ENCODE measurements around the gene CLDN16.

Gene CLDN16

GRCh38 chr3:190345878-190346277 is 42.1 kb upstream of the CLDN16 start:
- H3K4me3 ChIP-seq (ENCODE audit: low read depth in 1 of 2, low read length in 1 of 2), result no peak overlapping the region
- TF ChIP-seq, protein P1, sequence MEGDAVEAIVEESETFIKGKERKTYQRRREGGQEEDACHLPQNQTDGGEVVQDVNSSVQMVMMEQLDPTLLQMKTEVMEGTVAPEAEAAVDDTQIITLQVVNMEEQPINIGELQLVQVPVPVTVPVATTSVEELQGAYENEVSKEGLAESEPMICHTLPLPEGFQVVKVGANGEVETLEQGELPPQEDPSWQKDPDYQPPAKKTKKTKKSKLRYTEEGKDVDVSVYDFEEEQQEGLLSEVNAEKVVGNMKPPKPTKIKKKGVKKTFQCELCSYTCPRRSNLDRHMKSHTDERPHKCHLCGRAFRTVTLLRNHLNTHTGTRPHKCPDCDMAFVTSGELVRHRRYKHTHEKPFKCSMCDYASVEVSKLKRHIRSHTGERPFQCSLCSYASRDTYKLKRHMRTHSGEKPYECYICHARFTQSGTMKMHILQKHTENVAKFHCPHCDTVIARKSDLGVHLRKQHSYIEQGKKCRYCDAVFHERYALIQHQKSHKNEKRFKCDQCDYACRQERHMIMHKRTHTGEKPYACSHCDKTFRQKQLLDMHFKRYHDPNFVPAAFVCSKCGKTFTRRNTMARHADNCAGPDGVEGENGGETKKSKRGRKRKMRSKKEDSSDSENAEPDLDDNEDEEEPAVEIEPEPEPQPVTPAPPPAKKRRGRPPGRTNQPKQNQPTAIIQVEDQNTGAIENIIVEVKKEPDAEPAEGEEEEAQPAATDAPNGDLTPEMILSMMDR (IDR thresholded peaks at IDR 0.05), result no peak
- no peaks in the 10 kb centered on the region for H3K36me3 ChIP-seq
- no peaks in the 10 kb centered on the region for H3K9me3 ChIP-seq
- H3K27me3 ChIP-seq, result no peaks in the 10 kb centered on the region
- no peaks in the 10 kb centered on the region for H3K4me1 ChIP-seq (ENCODE audit: control insufficient read depth in 1 of 2, insufficient read depth in 1 of 2, low read depth in 1 of 2, low read length in 1 of 2)
- H3K27ac ChIP-seq, result no peak overlapping the region

- Histone ChIP-seq H3K4me3 (ENCODE audit: low read depth in 1 of 2, low read length in 1 of 2) (no peak overlapping the region), H3K4me1 (ENCODE audit: control insufficient read depth in 1 of 2, insufficient read depth in 1 of 2, low read depth in 1 of 2, low read length in 1 of 2) (no peaks in the 10 kb centered on the region), H3K9me3 (no peaks in the 10 kb centered on the region), H3K27me3 (no peaks in the 10 kb centered on the region), H3K36me3 (no peaks in the 10 kb centered on the region), H3K27ac (no peak overlapping the region)
- TF ChIP-seq, protein P1 (IDR thresholded peaks at IDR 0.05), result no peak
Measured at GRCh38 chr3:190346541-190346940, 41.4 kb upstream of the CLDN16 start.

DNA sequence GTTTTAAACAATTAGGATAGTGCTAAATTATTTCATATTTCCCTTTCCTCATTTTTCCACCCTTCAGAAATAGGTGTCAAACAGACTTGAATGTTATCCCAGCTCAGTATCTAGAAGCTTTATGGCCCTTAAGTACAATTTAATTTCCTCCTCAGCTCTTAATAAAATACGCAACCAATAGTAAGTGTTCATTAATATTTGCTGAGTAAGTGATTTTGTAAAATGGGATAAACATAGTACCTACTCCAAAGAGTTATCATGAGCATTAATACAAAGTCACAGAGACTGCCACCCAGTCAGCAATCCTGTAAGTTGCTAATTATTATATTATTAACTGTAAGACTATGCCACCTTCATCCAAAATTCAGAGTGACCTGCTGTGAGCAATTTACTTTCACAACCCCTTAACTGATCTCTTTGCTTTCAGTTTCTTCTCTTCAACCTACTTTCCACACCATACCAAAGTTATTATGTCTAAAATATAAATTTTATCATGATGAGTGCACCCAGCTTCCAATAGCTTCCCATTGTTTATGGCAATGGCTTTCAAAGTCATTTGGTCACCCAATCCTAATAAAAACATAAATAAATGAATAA is 35.0 kb upstream of the CLDN16 start:
- Histone ChIP-seq H3K9me3 (no peaks in the 10 kb centered on the region), H3K36me3 (no peaks in the 10 kb centered on the region), H3K4me1 (ENCODE audit: control insufficient read depth in 1 of 2, insufficient read depth in 1 of 2, low read depth in 1 of 2, low read length in 1 of 2) (no peaks in the 10 kb centered on the region), H3K4me3 (ENCODE audit: low read depth in 1 of 2, low read length in 1 of 2) (no peak overlapping the region), H3K27me3 (no peaks in the 10 kb centered on the region), H3K27ac (no peak overlapping the region)
- TF ChIP-seq, protein P1 (IDR thresholded peaks at IDR 0.05), result no peak

GRCh38 chr3:190356246-190356645 is 31.7 kb upstream of the CLDN16 start:
- no peak overlapping the region for H3K27ac ChIP-seq
- no peaks in the 10 kb centered on the region for H3K27me3 ChIP-seq
- no peaks in the 10 kb centered on the region for H3K4me1 ChIP-seq (ENCODE audit: control insufficient read depth in 1 of 2, insufficient read depth in 1 of 2, low read depth in 1 of 2, low read length in 1 of 2)
- TF ChIP-seq, protein P1 (IDR thresholded peaks at IDR 0.05), result no peak
- H3K4me3 ChIP-seq (ENCODE audit: low read depth in 1 of 2, low read length in 1 of 2), result no peak overlapping the region
- H3K9me3 ChIP-seq, result no peaks in the 10 kb centered on the region
- no peaks in the 10 kb centered on the region for H3K36me3 ChIP-seq

DNA sequence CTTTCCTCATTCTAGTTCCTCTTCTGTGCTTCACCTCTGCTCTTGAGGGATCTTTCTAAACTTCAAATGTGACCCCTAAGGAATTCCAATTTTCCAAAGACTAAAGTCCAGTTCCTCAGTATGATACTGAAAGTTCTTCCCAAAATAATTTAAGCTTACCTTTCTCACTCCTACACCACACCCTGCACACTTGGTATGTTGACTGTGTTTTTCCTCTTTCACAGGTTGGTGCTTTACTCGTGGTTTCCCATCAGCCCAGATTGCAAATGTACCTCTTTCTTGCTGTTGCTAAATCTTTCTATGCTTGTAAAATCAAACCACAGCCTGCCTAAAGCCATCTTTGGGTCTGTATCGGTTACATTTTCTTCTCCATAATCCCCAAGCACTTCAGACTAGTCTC is 30.5 kb upstream of the CLDN16 start:
- TF ChIP-seq, protein P1 (IDR thresholded peaks at IDR 0.05), result no peak

More for the DNA sequence above, 30.5 kb upstream of the CLDN16 start:
- H3K27me3 ChIP-seq, result no peaks in the 10 kb centered on the region
- H3K4me3 ChIP-seq (ENCODE audit: low read depth in 1 of 2, low read length in 1 of 2), result no peak overlapping the region
- no peak overlapping the region for H3K27ac ChIP-seq
- no peaks in the 10 kb centered on the region for H3K4me1 ChIP-seq (ENCODE audit: control insufficient read depth in 1 of 2, insufficient read depth in 1 of 2, low read depth in 1 of 2, low read length in 1 of 2)
- no peaks in the 10 kb centered on the region for H3K36me3 ChIP-seq
- H3K9me3 ChIP-seq, result no peaks in the 10 kb centered on the region

All from neutrophil (primary cell).